Activated T-cell treated with anti-CD3 and anti-CD28 coated beads, Interleukin-2, amount 50 U/mL, for 4 hours (primary cell): Measurements from ENCODE around the gene KDM3B. TPM values are rescaled to one million over a fixed set of nuclear protein-coding genes. Genes with fewer than 3 reads are reported as not detected.
"Not testable (repeated sequence)": the region's sequence is repeated elsewhere in the genome, so short reads cannot be mapped to it uniquely, and the experiment has no call there.

Source experiments
- ATAC-seq, 2 donors: fragments of 200-7000 bp; cut with Tn5 transposase; one replicate each; pipeline ENCODE4 v1.10.0; 2021
- DNase-seq: peaks from one replicate; pipeline ENCODE4 v3.0.0-alpha.2; 2020
- H3K27me3 Mint-ChIP-seq: one replicate; pipeline ENCODE4 v1.8.0; 2021; ENCODE audit warnings: low read depth, mixed read lengths
- H3K36me3 Mint-ChIP-seq: one replicate; pipeline ENCODE4 v1.8.0; 2022; ENCODE audit warnings: mixed read lengths; ENCODE audit not compliant: insufficient read depth
- H3K4me1 Mint-ChIP-seq: one replicate; pipeline ENCODE4 v1.8.0; 2021; ENCODE audit warnings: low read depth, mixed read lengths
- H3K4me3 Mint-ChIP-seq: one replicate; pipeline ENCODE4 v1.8.0; 2021; ENCODE audit warnings: mild to moderate bottlenecking, moderate library complexity, mixed read lengths
- H3K9me3 Mint-ChIP-seq: one replicate; pipeline ENCODE4 v1.8.0; 2021; ENCODE audit warnings: mixed read lengths
- total RNA-seq, 3 donors: library from RNA; stranded (reverse); gene quantifications; one replicate each; pipeline ENCODE4 v1.2.1, GENCODE V29; 2021

Gene KDM3B
- total RNA-seq, 3 donors from 2014 or later, result 33.6 to 35.6 (median 34.4) TPM

GRCh38 chr5:138468966-138469539, 116.6 kb downstream of the KDM3B start:
- Mint-ChIP-seq H3K9me3 (no peaks in the 10 kb centered on the region), H3K4me3 (peak overlapping the region; percentile 42), H3K36me3 (peaks cover 21% of the 10 kb centered on the region), H3K27me3 (no peaks in the 10 kb centered on the region), H3K4me1 (peaks cover 23% of the 10 kb centered on the region)
- DNase-seq (no peak), ATAC-seq (no peak)

DNA sequence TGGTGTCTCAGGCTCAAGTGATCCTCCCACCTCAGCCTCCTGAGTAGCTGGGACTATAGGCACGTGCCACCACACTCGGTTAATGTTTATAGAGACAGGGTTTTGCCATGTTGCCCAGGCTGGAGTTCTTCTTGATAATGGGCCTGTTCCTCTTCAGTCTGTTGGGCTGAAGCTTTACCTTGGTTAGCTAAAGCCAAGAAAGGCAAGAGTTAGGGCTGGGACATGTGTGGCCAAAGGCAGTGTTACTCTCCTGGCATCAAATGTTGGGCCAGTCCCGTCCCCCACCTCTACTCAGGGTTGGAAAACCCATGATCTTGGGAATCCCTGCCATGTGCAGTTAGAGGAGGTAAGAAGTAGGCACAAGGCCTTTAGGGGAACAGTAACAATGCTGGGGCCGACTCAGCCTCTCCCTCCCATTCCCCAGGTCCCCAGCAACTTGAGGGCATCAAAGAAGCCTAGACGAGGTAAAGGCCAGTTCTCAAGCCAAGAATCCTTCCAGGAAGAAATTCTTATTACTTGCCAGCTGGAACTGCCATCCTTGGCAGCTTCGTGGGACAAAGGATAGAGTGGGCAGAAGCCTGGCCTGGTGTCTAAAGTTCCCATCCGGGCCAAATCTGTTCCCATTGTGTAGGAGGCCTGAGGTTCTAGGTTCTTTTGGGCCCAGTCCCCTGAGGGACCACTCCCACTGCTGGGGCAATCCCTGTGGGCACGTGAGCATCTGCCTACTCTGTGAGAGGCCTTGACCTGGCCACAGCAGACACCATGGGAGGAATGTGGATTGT, 117.2 kb downstream of the KDM3B start:
- ATAC-seq, result no peak
- no peaks in the 10 kb centered on the region for H3K27me3 Mint-ChIP-seq
- H3K36me3 Mint-ChIP-seq, result peaks cover 21% of the 10 kb centered on the region
- H3K9me3 Mint-ChIP-seq, result no peaks in the 10 kb centered on the region
- DNase-seq, result peak; percentile 39
- H3K4me3 Mint-ChIP-seq, result no peak overlapping the region
- H3K4me1 Mint-ChIP-seq, result peaks cover 23% of the 10 kb centered on the region

DNA sequence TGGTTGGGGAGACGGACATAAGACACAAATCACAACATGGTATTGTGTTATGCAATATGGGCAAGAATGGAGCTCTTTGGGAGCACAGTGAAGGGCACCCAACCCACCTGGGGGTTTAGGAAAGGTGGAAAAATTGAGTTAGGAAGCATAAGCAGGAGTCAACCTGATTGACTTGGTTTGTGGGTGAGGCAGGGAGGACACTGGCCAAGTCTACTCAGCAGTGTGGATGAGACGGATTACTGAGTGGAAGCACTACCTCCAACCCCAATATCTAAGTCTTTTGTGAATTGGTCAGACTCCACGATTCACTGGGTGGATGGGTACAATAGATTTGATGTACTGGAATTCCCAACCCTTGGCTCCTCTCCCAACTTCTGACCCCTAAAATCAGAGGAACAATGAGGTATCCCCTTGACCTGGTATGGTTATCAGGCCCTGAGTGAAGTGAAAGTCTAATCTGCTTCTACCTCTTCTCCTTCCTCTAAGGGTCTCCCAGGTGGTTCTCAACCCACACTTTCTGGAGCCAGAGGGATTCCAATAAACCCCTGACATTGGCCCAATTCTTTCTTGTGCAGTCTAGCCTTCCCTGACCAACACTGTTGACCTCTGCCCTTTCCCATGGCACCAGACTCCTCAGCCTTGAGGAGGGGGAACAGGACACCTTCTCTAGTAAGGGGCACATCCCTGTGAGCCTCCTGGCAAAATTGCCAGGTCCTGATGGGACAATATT, 118.0 kb downstream of the KDM3B start:
- no peak for ATAC-seq
- Mint-ChIP-seq H3K4me3 (no peak overlapping the region), H3K4me1 (peaks cover 23% of the 10 kb centered on the region), H3K36me3 (peaks cover 21% of the 10 kb centered on the region), H3K27me3 (peaks cover 4% of the 10 kb centered on the region), H3K9me3 (no peaks in the 10 kb centered on the region)
- DNase-seq, result no peak

GRCh38 chr5:138471052-138471361, 118.5 kb downstream of the KDM3B start:
- Mint-ChIP-seq H3K4me1 (peaks cover 23% of the 10 kb centered on the region), H3K36me3 (peaks cover 21% of the 10 kb centered on the region), H3K9me3 (no peaks in the 10 kb centered on the region), H3K27me3 (peaks cover 4% of the 10 kb centered on the region), H3K4me3 (no peak overlapping the region)
- ATAC-seq (no peak), DNase-seq (no peak)

DNA sequence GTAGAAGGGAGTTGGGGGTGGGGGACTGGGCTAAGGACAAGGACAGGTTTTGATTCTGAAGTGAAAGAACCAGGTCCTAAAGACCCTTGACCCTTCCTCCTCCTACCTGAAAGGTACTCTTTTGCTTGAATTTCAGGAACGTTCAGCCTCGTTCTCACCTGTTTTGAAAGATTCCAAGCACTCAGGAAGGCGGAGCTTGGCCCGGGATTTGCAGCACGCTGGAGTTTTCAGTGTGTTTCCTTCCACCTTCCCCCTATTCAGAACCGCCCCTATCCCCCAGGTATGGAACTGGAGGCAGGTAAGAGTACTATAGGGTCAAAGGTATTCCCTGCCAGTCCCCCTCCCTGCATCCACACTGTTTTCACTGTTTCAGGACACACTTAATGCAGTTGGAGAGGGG, 119.9 kb downstream of the KDM3B start:
- DNase-seq (no peak), ATAC-seq (no peak)
- H3K4me1 Mint-ChIP-seq, result peaks cover 13% of the 10 kb centered on the region
- H3K27me3 Mint-ChIP-seq, result peaks cover 5% of the 10 kb centered on the region
- H3K9me3 Mint-ChIP-seq, result no peaks in the 10 kb centered on the region
- no peak overlapping the region for H3K4me3 Mint-ChIP-seq
- H3K36me3 Mint-ChIP-seq, result peaks cover 12% of the 10 kb centered on the region

- H3K27me3 Mint-ChIP-seq, H3K4me1 Mint-ChIP-seq, DNase-seq, H3K9me3 Mint-ChIP-seq, H3K4me3 Mint-ChIP-seq, ATAC-seq, H3K36me3 Mint-ChIP-seq: not testable (repeated sequence)
Observed at GRCh38 chr5:138473151-138473550, 120.7 kb downstream of the KDM3B start.

DNA sequence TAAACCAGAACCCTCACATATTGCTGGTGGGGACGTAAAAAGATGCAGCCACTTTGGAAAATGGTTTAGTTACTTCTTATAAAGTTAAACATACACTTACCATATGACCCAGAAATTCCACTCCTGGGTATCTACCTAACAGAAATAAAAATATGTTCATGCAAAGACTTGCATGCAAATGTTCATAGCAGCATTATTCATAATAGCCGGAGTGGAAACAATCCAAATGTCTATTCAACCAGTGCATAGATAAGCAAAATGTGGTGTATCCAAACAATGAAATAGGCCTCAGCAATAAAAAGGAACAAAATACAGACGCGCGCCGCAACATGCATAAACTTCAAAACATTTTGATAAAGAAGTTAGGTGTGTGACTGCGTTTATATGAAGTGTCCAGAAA, 124.4 kb downstream of the KDM3B start:
- Mint-ChIP-seq H3K36me3 (no peaks in the 10 kb centered on the region), H3K4me3 (no peak overlapping the region), H3K27me3 (peaks cover 9% of the 10 kb centered on the region), H3K4me1 (no peaks in the 10 kb centered on the region), H3K9me3 (no peaks in the 10 kb centered on the region)
- no peak for DNase-seq
- no peak for ATAC-seq

DNA sequence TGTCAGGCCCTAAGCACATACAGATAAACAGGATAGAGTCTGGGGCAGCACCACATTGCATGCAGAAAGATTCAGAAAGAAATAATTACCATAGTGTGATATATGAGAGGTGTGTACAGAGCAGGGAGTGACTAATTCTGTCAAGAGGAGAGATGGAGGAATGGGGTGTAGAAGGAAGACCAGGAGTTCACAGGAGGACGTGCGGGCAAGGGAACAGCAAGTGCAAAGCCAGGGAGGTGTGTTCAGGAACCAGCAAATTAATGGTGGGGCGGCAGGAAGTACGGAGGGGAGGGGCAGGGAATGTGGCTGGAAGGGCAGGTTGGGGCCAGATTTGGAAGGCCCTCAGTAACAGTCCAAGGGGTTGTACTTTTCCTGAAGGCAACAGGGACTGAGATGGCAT, 130.2 kb downstream of the KDM3B start:
- ATAC-seq, result no peak
- no peak for DNase-seq
- no peak overlapping the region for H3K4me3 Mint-ChIP-seq
- no peaks in the 10 kb centered on the region for H3K36me3 Mint-ChIP-seq
- H3K27me3 Mint-ChIP-seq, result peaks cover 4% of the 10 kb centered on the region
- no peaks in the 10 kb centered on the region for H3K4me1 Mint-ChIP-seq
- no peaks in the 10 kb centered on the region for H3K9me3 Mint-ChIP-seq

Other genes starting within 250 kb of the KDM3B start
- not detected for gene NME5, start 213.3 kb upstream of the KDM3B start, total RNA-seq
- 10 to 100 TPM; 30.4 to 44.2 (median 39.3) TPM for gene BRD8, start 174.1 kb upstream of the KDM3B start, total RNA-seq
- 1 to 10 TPM in 2 of 3 donors, under 1 TPM in 1; 0.76 to 1.5 (median 1.4) TPM for gene KIF20A, start 173.6 kb upstream of the KDM3B start, total RNA-seq
- gene CDC23, start 139.4 kb upstream of the KDM3B start, total RNA-seq, result 10 to 100 TPM; 50.2 to 52.2 (median 51.7) TPM
- gene GFRA3, start 78.1 kb upstream of the KDM3B start, total RNA-seq, result not detected
- 1 to 10 TPM in 2 of 3 donors, under 1 TPM in 1; 0.69 to 1.3 (median 1.2) TPM for gene CDC25C, start 20.9 kb upstream of the KDM3B start, total RNA-seq
- 10 to 100 TPM; 22.2 to 25.6 (median 25.4) TPM for gene FAM53C, start 14.4 kb upstream of the KDM3B start, total RNA-seq
- 1 to 10 TPM; 1.3 to 1.8 (median 1.7) TPM for gene REEP2, start 86.4 kb downstream of the KDM3B start, total RNA-seq
- gene EGR1, start 112.8 kb downstream of the KDM3B start, total RNA-seq, result 10 to 100 TPM; 18.9 to 26.4 (median 20.0) TPM
- 100 to 1,000 TPM; 261 to 279 (median 270) TPM for gene ETF1, start 190.6 kb downstream of the KDM3B start, total RNA-seq
- gene HSPA9, start 222.7 kb downstream of the KDM3B start, total RNA-seq, result 100 to 1,000 TPM; 701 to 707 (median 707) TPM